GM12878 (cell line): ENCODE data around the gene VAV2.

ENCODE experiments used
- BRCA1 ChIP-seq: IDR thresholded peaks from 2 replicates; pipeline ENCODE4 v1.6.1; 2011; ENCODE audit warnings: low read depth, low read length, improper control_type of control experiment
- CBX5 ChIP-seq: sonication (generic); IDR thresholded peaks from 2 replicates; pipeline ENCODE4 v1.6.1; 2016; ENCODE audit warnings: low read depth, moderate library complexity, mild to moderate bottlenecking, inconsistent platforms
- CTCF ChIP-seq, 3 experiments: IDR thresholded peaks in 2 of 3; conservative IDR thresholded peaks in 1 of 3; 2 replicates each; pipeline ENCODE4 v1.5.1; 2011; ENCODE audit warnings: low read depth in 3 of 3, low read length in 3 of 3, mild to moderate bottlenecking in 3 of 3, control low read depth in 2 of 3, moderate library complexity in 2 of 3, inconsistent platforms in 1 of 3, mixed read lengths in 1 of 3; ENCODE audit not compliant: control insufficient read depth in 2 of 3, insufficient read depth in 1 of 3; ENCODE audit errors: extremely low read depth in 1 of 3
- JUND ChIP-seq: IDR thresholded peaks from 2 replicates; pipeline ENCODE4 v1.6.1; 2012; ENCODE audit warnings: low read depth, mild to moderate bottlenecking, low read length, improper control_type of control experiment, moderate library complexity
- NFYB ChIP-seq: IDR thresholded peaks from 2 replicates; pipeline ENCODE4 v1.6.1; 2011; ENCODE audit warnings: low read depth, mild to moderate bottlenecking, low read length, improper control_type of control experiment, moderate library complexity; ENCODE audit not compliant: insufficient read depth
- PAX8 ChIP-seq: fragments of 450-650 bp; IDR thresholded peaks from 2 replicates; pipeline ENCODE4 v1.6.1; 2017; ENCODE audit warnings: mild to moderate bottlenecking, moderate library complexity
- POLR2A ChIP-seq: IDR thresholded peaks from 2 replicates; pipeline ENCODE4 v1.6.1; 2011; ENCODE audit warnings: low read depth, mild to moderate bottlenecking, low read length
- TF ChIP-seq, protein P1 (sequence below): fragments of 450-650 bp; IDR thresholded peaks from 2 replicates; pipeline ENCODE4 v1.6.1; 2016; ENCODE audit warnings: mild to moderate bottlenecking
- TF ChIP-seq, protein P2 (sequence below): IDR thresholded peaks from 2 replicates; pipeline ENCODE4 v1.6.1; 2012; ENCODE audit warnings: mild to moderate bottlenecking, low read depth, low read length

GRCh38 chr9:133735931-133736330, 256.2 kb downstream of the VAV2 start:
- TF ChIP-seq NFYB (no peak), CBX5 (no peak), PAX8 (no peak), POLR2A (no peak), JUND (no peak), CTCF (IDR thresholded peaks at IDR 0.05 in 2 of 3, conservative IDR thresholded peaks at IDR 0.05 in 1 of 3; ENCODE audit: control insufficient read depth in 2 of 3, extremely low read depth in 1 of 3, insufficient read depth in 1 of 3, low read depth in 3 of 3, low read length in 3 of 3) (no peak), BRCA1 (no peak)
- TF ChIP-seq, protein P1, sequence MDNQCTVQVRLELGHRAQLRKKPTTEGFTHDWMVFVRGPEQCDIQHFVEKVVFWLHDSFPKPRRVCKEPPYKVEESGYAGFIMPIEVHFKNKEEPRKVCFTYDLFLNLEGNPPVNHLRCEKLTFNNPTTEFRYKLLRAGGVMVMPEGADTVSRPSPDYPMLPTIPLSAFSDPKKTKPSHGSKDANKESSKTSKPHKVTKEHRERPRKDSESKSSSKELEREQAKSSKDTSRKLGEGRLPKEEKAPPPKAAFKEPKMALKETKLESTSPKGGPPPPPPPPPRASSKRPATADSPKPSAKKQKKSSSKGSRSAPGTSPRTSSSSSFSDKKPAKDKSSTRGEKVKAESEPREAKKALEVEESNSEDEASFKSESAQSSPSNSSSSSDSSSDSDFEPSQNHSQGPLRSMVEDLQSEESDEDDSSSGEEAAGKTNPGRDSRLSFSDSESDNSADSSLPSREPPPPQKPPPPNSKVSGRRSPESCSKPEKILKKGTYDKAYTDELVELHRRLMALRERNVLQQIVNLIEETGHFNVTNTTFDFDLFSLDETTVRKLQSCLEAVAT, result no peak
- TF ChIP-seq, protein P2, sequence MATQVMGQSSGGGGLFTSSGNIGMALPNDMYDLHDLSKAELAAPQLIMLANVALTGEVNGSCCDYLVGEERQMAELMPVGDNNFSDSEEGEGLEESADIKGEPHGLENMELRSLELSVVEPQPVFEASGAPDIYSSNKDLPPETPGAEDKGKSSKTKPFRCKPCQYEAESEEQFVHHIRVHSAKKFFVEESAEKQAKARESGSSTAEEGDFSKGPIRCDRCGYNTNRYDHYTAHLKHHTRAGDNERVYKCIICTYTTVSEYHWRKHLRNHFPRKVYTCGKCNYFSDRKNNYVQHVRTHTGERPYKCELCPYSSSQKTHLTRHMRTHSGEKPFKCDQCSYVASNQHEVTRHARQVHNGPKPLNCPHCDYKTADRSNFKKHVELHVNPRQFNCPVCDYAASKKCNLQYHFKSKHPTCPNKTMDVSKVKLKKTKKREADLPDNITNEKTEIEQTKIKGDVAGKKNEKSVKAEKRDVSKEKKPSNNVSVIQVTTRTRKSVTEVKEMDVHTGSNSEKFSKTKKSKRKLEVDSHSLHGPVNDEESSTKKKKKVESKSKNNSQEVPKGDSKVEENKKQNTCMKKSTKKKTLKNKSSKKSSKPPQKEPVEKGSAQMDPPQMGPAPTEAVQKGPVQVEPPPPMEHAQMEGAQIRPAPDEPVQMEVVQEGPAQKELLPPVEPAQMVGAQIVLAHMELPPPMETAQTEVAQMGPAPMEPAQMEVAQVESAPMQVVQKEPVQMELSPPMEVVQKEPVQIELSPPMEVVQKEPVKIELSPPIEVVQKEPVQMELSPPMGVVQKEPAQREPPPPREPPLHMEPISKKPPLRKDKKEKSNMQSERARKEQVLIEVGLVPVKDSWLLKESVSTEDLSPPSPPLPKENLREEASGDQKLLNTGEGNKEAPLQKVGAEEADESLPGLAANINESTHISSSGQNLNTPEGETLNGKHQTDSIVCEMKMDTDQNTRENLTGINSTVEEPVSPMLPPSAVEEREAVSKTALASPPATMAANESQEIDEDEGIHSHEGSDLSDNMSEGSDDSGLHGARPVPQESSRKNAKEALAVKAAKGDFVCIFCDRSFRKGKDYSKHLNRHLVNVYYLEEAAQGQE, result no peak
